Keratinocyte (primary cell): ENCODE measurements around the gene MAGI2. TPM values are rescaled to one million over a fixed set of nuclear protein-coding genes. Genes with fewer than 3 reads are reported as not detected.

ENCODE experiments used
- DNase-seq: peaks from one replicate; pipeline ENCODE4 v3.0.0-alpha.2; 2011; ENCODE audit warnings: low read depth, missing footprints, low spot score
- FAIRE-seq: peaks from 2 replicates; lab custom pipeline; 2011; peaks lifted over from hg19 to GRCh38; lab: Jason Lieb, UNC
- H2AFZ ChIP-seq: 2 replicates; pipeline ENCODE4 v1.6.0; 2012; ENCODE audit warnings: low read length, control low read depth, inconsistent platforms; ENCODE audit not compliant: control insufficient read depth
- H3K27ac ChIP-seq: 2 replicates; pipeline ENCODE4 v1.5.1; 2011; ENCODE audit warnings: low read length; ENCODE audit not compliant: control insufficient read depth, insufficient read depth
- H3K27me3 ChIP-seq: 3 replicates; pipeline ENCODE4 v1.6.0; 2011; ENCODE audit warnings: low read length; ENCODE audit not compliant: control insufficient read depth, insufficient read depth; ENCODE audit errors: extremely low read depth
- H3K36me3 ChIP-seq, 2 experiments: 2 replicates in 1 of 2; 3 replicates in 1 of 2; pipeline ENCODE4 v1.5.1; 2011; ENCODE audit warnings: low read length in 2 of 2, mild to moderate bottlenecking in 1 of 2; ENCODE audit not compliant: control insufficient read depth in 2 of 2, insufficient read depth in 2 of 2; ENCODE audit errors: extremely low read depth in 1 of 2
- H3K4me1 ChIP-seq: 3 replicates; pipeline ENCODE4 v1.5.1; 2011; ENCODE audit warnings: low read length; ENCODE audit not compliant: control insufficient read depth, insufficient read depth; ENCODE audit errors: extremely low read depth
- H3K4me2 ChIP-seq: 3 replicates; pipeline ENCODE4 v1.6.0; 2011; ENCODE audit warnings: low read depth, low read length; ENCODE audit not compliant: control insufficient read depth, insufficient read depth; ENCODE audit errors: extremely low read depth
- H3K4me3 ChIP-seq, 3 experiments: fragments of 200-600 bp in 1 of 3; sonication (generic) in 1 of 3; 2 replicates in 2 of 3; 3 replicates in 1 of 3; pipeline ENCODE4 v1.5.1; 2011 to 2016; ENCODE audit warnings: low read length in 3 of 3, mild to moderate bottlenecking in 3 of 3, control low read depth in 2 of 3, inconsistent platforms in 1 of 3, low read depth in 1 of 3, mixed read lengths in 1 of 3, mixed run types in 1 of 3, moderate library complexity in 1 of 3; ENCODE audit not compliant: control insufficient read depth in 2 of 3, insufficient read depth in 2 of 3; ENCODE audit errors: extremely low read depth in 1 of 3
- H3K79me2 ChIP-seq: 2 replicates; pipeline ENCODE4 v1.6.0; 2012; ENCODE audit warnings: low read length; ENCODE audit not compliant: control insufficient read depth, insufficient read depth
- H3K9ac ChIP-seq: 3 replicates; pipeline ENCODE4 v1.6.0; 2011; ENCODE audit warnings: low read length; ENCODE audit not compliant: control insufficient read depth, insufficient read depth; ENCODE audit errors: extremely low read depth
- H3K9me1 ChIP-seq: 3 replicates; pipeline ENCODE4 v1.6.0; 2011; ENCODE audit warnings: low read length; ENCODE audit not compliant: control insufficient read depth, insufficient read depth; ENCODE audit errors: extremely low read depth
- H3K9me3 ChIP-seq: 2 replicates; pipeline ENCODE4 v1.5.1; 2012; ENCODE audit warnings: low read depth, low read length; ENCODE audit not compliant: control insufficient read depth
- H4K20me1 ChIP-seq: 3 replicates; pipeline ENCODE4 v1.6.0; 2011; ENCODE audit warnings: low read length; ENCODE audit not compliant: control insufficient read depth, insufficient read depth; ENCODE audit errors: extremely low read depth
- CTCF ChIP-seq, 3 experiments: IDR thresholded peaks in 1 of 3; conservative IDR thresholded peaks in 1 of 3; optimal IDR thresholded peaks in 1 of 3; 2 replicates in 2 of 3; 3 replicates in 1 of 3; pipeline versions ENCODE3 to v1.5.1; 2011; ENCODE audit warnings: low read length in 3 of 3, mild to moderate bottlenecking in 3 of 3, moderate library complexity in 2 of 3, control low read depth in 1 of 3, inconsistent platforms in 1 of 3; ENCODE audit not compliant: insufficient read depth in 2 of 3; ENCODE audit errors: extremely low read depth in 1 of 3
- EZH2 ChIP-seq: IDR thresholded peaks from one replicate; pipeline ENCODE4 v1.6.1; 2012; ENCODE audit warnings: inconsistent platforms, mild to moderate bottlenecking, low read length, moderate library complexity
- dilution Hi-C: fragments of 300-500 bp; cut with MboI; formaldehyde crosslinking; loops from one replicate; pipeline ENCODE4 v1.7.0; 2020; ENCODE audit warnings: low sequenced_read_pairs; ENCODE audit not compliant: extremely low pct_ligation_motif_present
- polyA plus RNA-seq, 5 experiments: library from polyadenylated mRNA; depleted of rRNA in 3 of 5; stranded (reverse) in 3 of 5; stranded (forward) in 1 of 5; unstranded in 1 of 5; fragments of >200 nt; gene quantifications; 1 replicate in 1 of 5; 2 replicates in 3 of 5; 3 replicates in 1 of 5; pipeline versions ENCODE4 v1.2.1 to v1.2.3, GENCODE V29; 2011 to 2012; ENCODE audit warnings: missing spikeins in 2 of 5, low read depth in 1 of 5, low replicate concordance in 1 of 5

Gene MAGI2
- polyA plus RNA-seq, 1 donor (not counting 4 experiments of a cell fraction or from before 2014, with no cell fraction given): 0.07 TPM

DNA sequence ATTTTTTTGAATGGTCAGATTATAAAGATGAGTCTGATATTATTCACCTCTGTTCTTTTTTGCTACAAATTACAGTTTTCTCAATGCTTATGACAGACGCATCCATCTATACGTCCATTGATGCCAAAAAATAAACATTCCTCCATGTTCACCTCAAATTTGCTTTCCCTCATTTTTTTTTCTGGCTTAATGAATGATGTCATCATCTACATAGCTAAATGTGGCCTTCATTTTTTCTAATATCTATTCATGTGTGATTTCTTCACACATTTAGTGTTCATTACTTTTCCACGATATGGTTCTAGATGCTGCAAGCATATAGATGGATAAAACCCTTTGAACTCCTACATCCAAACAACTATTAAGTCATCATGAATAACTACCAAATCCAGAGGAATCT, 163.1 kb downstream of the MAGI2 start:
- H3K4me3 ChIP-seq: no peak overlapping the region
- no peak for DNase-seq
- FAIRE-seq: no peak
- H2AFZ ChIP-seq: no peak overlapping the region
- no peaks in the 10 kb centered on the region for H3K9me1 ChIP-seq
- TF ChIP-seq CTCF (optimal IDR thresholded peaks at IDR 0.05 in 1 of 3, IDR thresholded peaks at IDR 0.05 in 1 of 3, conservative IDR thresholded peaks at IDR 0.05 in 1 of 3; ENCODE audit: extremely low read depth in 1 of 3, insufficient read depth in 2 of 3, low read length in 3 of 3) (no peak), EZH2 (no peak)
- H3K4me2 ChIP-seq: no peak overlapping the region
- no peaks in the 10 kb centered on the region for H3K79me2 ChIP-seq
- H3K4me1 ChIP-seq: peaks cover 30% of the 10 kb centered on the region
- H3K27ac ChIP-seq: peak overlapping the region; percentile 49
- no peaks in the 10 kb centered on the region for H4K20me1 ChIP-seq
- no peaks in the 10 kb centered on the region for H3K9me3 ChIP-seq
- no peak overlapping the region for H3K9ac ChIP-seq
- dilution Hi-C loops: no loop called here
- no peaks in the 10 kb centered on the region for H3K27me3 ChIP-seq
- no peaks in the 10 kb centered on the region for H3K36me3 ChIP-seq

DNA sequence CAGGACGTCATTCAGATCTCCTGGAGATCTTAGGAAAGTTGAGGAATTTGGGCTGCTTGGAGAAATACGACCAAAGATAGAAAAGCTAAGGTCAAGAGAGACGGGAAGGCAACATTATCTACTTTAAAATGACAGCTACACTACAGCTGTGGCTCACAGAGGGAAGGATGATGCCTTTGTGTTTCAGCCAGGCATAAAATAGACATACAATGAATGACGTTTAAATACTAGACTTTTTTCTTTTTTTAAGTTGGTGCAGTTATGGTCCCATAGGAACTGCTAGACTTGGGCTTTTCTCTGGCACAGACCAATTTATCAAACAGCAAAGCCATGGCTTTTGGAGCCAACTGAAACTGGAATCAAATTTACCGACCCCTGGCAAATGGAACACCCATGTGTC, 164.8 kb downstream of the MAGI2 start:
- Histone ChIP-seq H3K9ac (no peak overlapping the region), H3K36me3 (no peaks in the 10 kb centered on the region), H3K27me3 (no peaks in the 10 kb centered on the region), H3K9me1 (no peaks in the 10 kb centered on the region), H3K4me1 (peaks cover 34% of the 10 kb centered on the region), H4K20me1 (no peaks in the 10 kb centered on the region), H3K4me3 (no peak overlapping the region), H3K4me2 (no peak overlapping the region), H3K9me3 (no peaks in the 10 kb centered on the region), H2AFZ (no peak overlapping the region), H3K79me2 (no peaks in the 10 kb centered on the region), H3K27ac (no peak overlapping the region)
- FAIRE-seq: no peak
- dilution Hi-C loops: no loop called here
- no peak for TF ChIP-seq EZH2
- TF ChIP-seq CTCF (optimal IDR thresholded peaks at IDR 0.05 in 1 of 3, IDR thresholded peaks at IDR 0.05 in 1 of 3, conservative IDR thresholded peaks at IDR 0.05 in 1 of 3; ENCODE audit: extremely low read depth in 1 of 3, insufficient read depth in 2 of 3, low read length in 3 of 3): no peak
- DNase-seq: no peak
